ENCODE results near the gene LBR.

DNA sequence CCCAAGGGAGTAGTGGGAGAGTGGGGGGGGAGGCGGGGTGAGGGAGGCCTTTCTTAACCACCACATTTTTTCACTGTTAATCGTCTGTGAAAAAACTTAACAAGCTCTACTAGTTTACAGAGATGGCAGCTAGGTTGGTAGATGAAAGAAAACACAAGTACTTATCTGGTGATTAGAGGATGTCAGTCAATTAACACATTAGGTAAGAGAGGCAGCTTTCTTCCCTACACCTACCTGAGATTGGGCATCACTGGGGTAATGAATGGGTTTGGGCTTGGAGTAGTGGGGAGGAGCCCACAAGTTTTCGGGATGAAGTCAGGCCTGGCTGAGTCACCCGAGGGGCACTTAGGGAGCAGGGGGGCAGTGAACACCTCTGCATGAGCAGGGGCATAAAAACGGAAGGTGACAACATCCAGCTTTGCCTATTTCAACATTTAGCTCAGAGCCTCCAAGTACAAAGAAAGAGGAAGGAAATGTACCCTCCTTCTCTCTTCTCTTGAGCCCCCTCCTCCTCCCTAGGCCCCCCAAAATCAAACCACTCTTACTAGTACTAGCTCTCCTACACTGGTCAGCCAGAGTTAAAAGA, 2.5 kb downstream of the LBR start:
- TF ChIP-seq, protein P1, sequence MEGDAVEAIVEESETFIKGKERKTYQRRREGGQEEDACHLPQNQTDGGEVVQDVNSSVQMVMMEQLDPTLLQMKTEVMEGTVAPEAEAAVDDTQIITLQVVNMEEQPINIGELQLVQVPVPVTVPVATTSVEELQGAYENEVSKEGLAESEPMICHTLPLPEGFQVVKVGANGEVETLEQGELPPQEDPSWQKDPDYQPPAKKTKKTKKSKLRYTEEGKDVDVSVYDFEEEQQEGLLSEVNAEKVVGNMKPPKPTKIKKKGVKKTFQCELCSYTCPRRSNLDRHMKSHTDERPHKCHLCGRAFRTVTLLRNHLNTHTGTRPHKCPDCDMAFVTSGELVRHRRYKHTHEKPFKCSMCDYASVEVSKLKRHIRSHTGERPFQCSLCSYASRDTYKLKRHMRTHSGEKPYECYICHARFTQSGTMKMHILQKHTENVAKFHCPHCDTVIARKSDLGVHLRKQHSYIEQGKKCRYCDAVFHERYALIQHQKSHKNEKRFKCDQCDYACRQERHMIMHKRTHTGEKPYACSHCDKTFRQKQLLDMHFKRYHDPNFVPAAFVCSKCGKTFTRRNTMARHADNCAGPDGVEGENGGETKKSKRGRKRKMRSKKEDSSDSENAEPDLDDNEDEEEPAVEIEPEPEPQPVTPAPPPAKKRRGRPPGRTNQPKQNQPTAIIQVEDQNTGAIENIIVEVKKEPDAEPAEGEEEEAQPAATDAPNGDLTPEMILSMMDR (conservative IDR thresholded peaks at IDR 0.05; ENCODE audit: low read length), result no peak
- no peak for TF ChIP-seq EZH2phosphoT487 (IDR thresholded peaks at IDR 0.05; ENCODE audit: borderline replicate concordance)
